H9 (cell line): ENCODE data around the gene GPR37L1. TPM values are rescaled to one million over a fixed set of nuclear protein-coding genes. Genes with fewer than 3 reads are reported as not detected.
A peak's percentile ranks its signal among the peaks of the same experiment; 100 is the strongest.

Source experiments
- DNase-seq: peaks from one replicate; pipeline ENCODE4 v3.0.0-alpha.2; 2017
- H2AFZ ChIP-seq: one replicate; pipeline ENCODE4 v1.6.1; 2013; ENCODE audit warnings: mild to moderate bottlenecking, low read length, control low read depth, moderate library complexity
- H2AK5ac ChIP-seq: 2 replicates; pipeline ENCODE4 v1.6.1; 2013; ENCODE audit warnings: low read length, control low read depth, mixed read lengths; ENCODE audit not compliant: insufficient read length
- H2BK120ac ChIP-seq: one replicate; pipeline ENCODE4 v1.6.1; 2013; ENCODE audit warnings: low read depth, mild to moderate bottlenecking, low read length, control low read depth, inconsistent platforms; ENCODE audit not compliant: poor library complexity, severe bottlenecking
- H2BK12ac ChIP-seq: 2 replicates; pipeline ENCODE4 v1.6.1; 2013; ENCODE audit warnings: low read length, control low read depth, mixed read lengths, low read depth; ENCODE audit not compliant: insufficient read length
- H2BK15ac ChIP-seq: 2 replicates; pipeline ENCODE4 v1.6.1; 2013; ENCODE audit warnings: low read depth, low read length, control low read depth
- H2BK20ac ChIP-seq: one replicate; pipeline ENCODE4 v1.6.1; 2013; ENCODE audit warnings: low read depth, mild to moderate bottlenecking, low read length, control low read depth, inconsistent platforms; ENCODE audit not compliant: poor library complexity, severe bottlenecking
- H2BK5ac ChIP-seq: 2 replicates; pipeline ENCODE4 v1.6.1; 2013; ENCODE audit warnings: low read length, control low read depth, mixed read lengths; ENCODE audit not compliant: insufficient read length
- H3K14ac ChIP-seq: 2 replicates; pipeline ENCODE4 v1.6.1; 2013; ENCODE audit warnings: low read length, control low read depth; ENCODE audit not compliant: insufficient read depth
- H3K18ac ChIP-seq: 2 replicates; pipeline ENCODE4 v1.6.1; 2013; ENCODE audit warnings: low read depth, mild to moderate bottlenecking, mixed read lengths, low read length, control low read depth; ENCODE audit not compliant: insufficient read length
- H3K23ac ChIP-seq: 2 replicates; pipeline ENCODE4 v1.6.1; 2013; ENCODE audit warnings: low read length, control low read depth, mixed read lengths, low read depth; ENCODE audit not compliant: insufficient read length
- H3K23me2 ChIP-seq: 2 replicates; pipeline ENCODE4 v1.6.1; 2013; ENCODE audit warnings: low read depth, mild to moderate bottlenecking, mixed read lengths, low read length, control low read depth; ENCODE audit not compliant: insufficient read length, poor library complexity, severe bottlenecking
- H3K27ac ChIP-seq: 2 replicates; pipeline ENCODE4 v1.5.1; 2013; ENCODE audit warnings: low read length, control low read depth, mixed read lengths, low read depth; ENCODE audit not compliant: insufficient read length
- H3K27me3 ChIP-seq: 2 replicates; pipeline ENCODE4 v1.6.1; 2013; ENCODE audit warnings: low read length, control low read depth, inconsistent platforms; ENCODE audit not compliant: insufficient read depth
- H3K4ac ChIP-seq: 2 replicates; pipeline ENCODE4 v1.6.1; 2013; ENCODE audit warnings: low read depth, mild to moderate bottlenecking, control low read depth, inconsistent platforms, low read length, moderate library complexity
- H3K4me1 ChIP-seq: 2 replicates; pipeline ENCODE4 v1.6.1; 2013; ENCODE audit warnings: low read length, control low read depth, inconsistent platforms; ENCODE audit not compliant: insufficient read depth
- H3K4me2 ChIP-seq: 2 replicates; pipeline ENCODE4 v1.6.1; 2013; ENCODE audit warnings: low read length, control low read depth, mixed read lengths; ENCODE audit not compliant: insufficient read length, insufficient read depth
- H3K56ac ChIP-seq: 2 replicates; pipeline ENCODE4 v1.6.1; 2013; ENCODE audit warnings: low read depth, mild to moderate bottlenecking, mixed read lengths, low read length, control low read depth; ENCODE audit not compliant: insufficient read length
- H3K79me1 ChIP-seq: 2 replicates; pipeline ENCODE4 v1.6.1; 2013; ENCODE audit warnings: low read depth, mild to moderate bottlenecking, moderate library complexity, low read length, control low read depth, inconsistent platforms; ENCODE audit not compliant: insufficient read depth, poor library complexity, severe bottlenecking
- H3K79me2 ChIP-seq: 2 replicates; pipeline ENCODE4 v1.6.1; 2013; ENCODE audit warnings: low read length, control low read depth, inconsistent platforms; ENCODE audit not compliant: insufficient read depth
- H3K9ac ChIP-seq: 2 replicates; pipeline ENCODE4 v1.6.1; 2013; ENCODE audit warnings: low read length, control low read depth, mixed read lengths; ENCODE audit not compliant: insufficient read length; ENCODE audit errors: extremely low read depth
- H3K9me3 ChIP-seq: one replicate; pipeline ENCODE4 v1.6.1; 2013; ENCODE audit warnings: low read depth, low read length, inconsistent platforms; ENCODE audit not compliant: control insufficient read depth
- H3T11ph ChIP-seq: one replicate; pipeline ENCODE4 v1.6.1; 2013; ENCODE audit warnings: mild to moderate bottlenecking, low read length, control low read depth, inconsistent platforms
- H4K20me1 ChIP-seq: one replicate; pipeline ENCODE4 v1.6.1; 2013; ENCODE audit not compliant: control insufficient read depth, insufficient read length, insufficient read depth
- H4K5ac ChIP-seq: 2 replicates; pipeline ENCODE4 v1.6.1; 2013; ENCODE audit warnings: low read depth, mild to moderate bottlenecking, mixed read lengths, low read length, control low read depth; ENCODE audit not compliant: insufficient read length
- H4K8ac ChIP-seq: replicated peaks from 2 replicates; pipeline ENCODE4 v1.6.1; 2013; ENCODE audit warnings: low read length, control low read depth, mixed read lengths, low read depth; ENCODE audit not compliant: insufficient read length
- H4K91ac ChIP-seq: 2 replicates; pipeline ENCODE4 v1.6.1; 2013; ENCODE audit warnings: low read depth, mild to moderate bottlenecking, moderate library complexity, mixed read lengths, low read length, control low read depth; ENCODE audit not compliant: insufficient read length
- H3K27ac Mint-ChIP-seq, 3 experiments: 2 replicates in 2 of 3; 3 replicates in 1 of 3; pipeline ENCODE4 v1.8.0; 2020 to 2021; ENCODE audit warnings: mixed read lengths in 3 of 3, mild to moderate bottlenecking in 1 of 3, moderate library complexity in 1 of 3
- H3K27me3 Mint-ChIP-seq: 2 replicates; pipeline ENCODE4 v1.8.0; 2021; ENCODE audit warnings: low read depth, mild to moderate bottlenecking, moderate library complexity, mixed read lengths
- H3K36me3 Mint-ChIP-seq, 3 experiments: 2 replicates in 2 of 3; 3 replicates in 1 of 3; pipeline ENCODE4 v1.8.0; 2020 to 2021; ENCODE audit warnings: low read depth in 3 of 3, mixed read lengths in 3 of 3; ENCODE audit not compliant: insufficient read depth in 1 of 3
- H3K4me1 Mint-ChIP-seq, 2 experiments: 2 replicates each; pipeline ENCODE4 v1.8.0; 2020; ENCODE audit warnings: mixed read lengths in 2 of 2
- H3K4me3 Mint-ChIP-seq, 2 experiments: 2 replicates in 1 of 2; 3 replicates in 1 of 2; pipeline ENCODE4 v1.8.0; 2020 to 2021; ENCODE audit warnings: mild to moderate bottlenecking in 2 of 2, mixed read lengths in 2 of 2, moderate library complexity in 1 of 2
- H3K9me3 Mint-ChIP-seq, 2 experiments: 2 replicates in 1 of 2; 3 replicates in 1 of 2; pipeline ENCODE4 v1.8.0; 2020; ENCODE audit warnings: mild to moderate bottlenecking in 2 of 2, mixed read lengths in 2 of 2, moderate library complexity in 1 of 2
- WGBS: extraction: QIAGEN DNeasy Blood & Tissue Kit; methylation state at CpG from one replicate; pipeline ENCODE4 v1.1.7; 2013; ENCODE audit warnings: missing lambda C conversion rate, low lambda C conversion rate, mixed read lengths; ENCODE audit not compliant: insufficient read length; ENCODE audit errors: extremely low coverage; 5-methylcytosine and 5-hydroxymethylcytosine counted together
- total RNA-seq: library from RNA; stranded (reverse); gene quantifications from 2 replicates; pipeline ENCODE4 v1.2.1, GENCODE V29; 2021
- TF ChIP-seq, protein P1 (sequence below): fragments of 200-600 bp; sonication (generic); conservative IDR thresholded peaks from 3 replicates; pipeline ENCODE4 v1.8.0; 2021; ENCODE audit warnings: antibody characterized with exemption, mild to moderate bottlenecking

The GPR37L1 gene
- total RNA-seq, 1 experiment from 2014 or later, result 0.11 TPM

- no peak overlapping the region for H2BK5ac ChIP-seq
- no peaks in the 10 kb centered on the region for H3K79me2 ChIP-seq
- Mint-ChIP-seq H3K27ac (peak overlapping the region in 2 of 3 experiments; percentile 24 to 70; a peak in 2 of 7 replicates), H3K4me3 (no peak overlapping the region; a peak in 1 of 5 replicates), H3K27me3 (peaks cover 5% of the 10 kb centered on the region), H3K4me1 (peaks cover 13 to 14% of the 10 kb centered on the region in 2 experiments), H3K9me3 (no peaks in the 10 kb centered on the region), H3K36me3 (no peaks in the 10 kb centered on the region)
- H3K9me3 ChIP-seq, result no peaks in the 10 kb centered on the region
- H3K56ac ChIP-seq, result no peak overlapping the region
- no peak overlapping the region for H4K8ac ChIP-seq
- H3K23me2 ChIP-seq, result no peaks in the 10 kb centered on the region
- no peak overlapping the region for H2AK5ac ChIP-seq
- no peak overlapping the region for H2BK120ac ChIP-seq
- H4K91ac ChIP-seq, result no peak overlapping the region
- H3K27ac ChIP-seq, result no peak overlapping the region
- no peaks in the 10 kb centered on the region for H4K20me1 ChIP-seq
- no peak overlapping the region for H4K5ac ChIP-seq
- no peak overlapping the region for H3K9ac ChIP-seq
- H3T11ph ChIP-seq, result no peak overlapping the region
- H2BK20ac ChIP-seq, result no peak overlapping the region
- no peak overlapping the region for H2BK15ac ChIP-seq
- no CpG with 5 or more reads among the region's 7 CpGs for WGBS
- DNase-seq, result no peak
- H3K14ac ChIP-seq, result no peak overlapping the region; the same call in 1 of the 2 replicates
- H3K27me3 ChIP-seq, result no peaks in the 10 kb centered on the region
- TF ChIP-seq, protein P1, sequence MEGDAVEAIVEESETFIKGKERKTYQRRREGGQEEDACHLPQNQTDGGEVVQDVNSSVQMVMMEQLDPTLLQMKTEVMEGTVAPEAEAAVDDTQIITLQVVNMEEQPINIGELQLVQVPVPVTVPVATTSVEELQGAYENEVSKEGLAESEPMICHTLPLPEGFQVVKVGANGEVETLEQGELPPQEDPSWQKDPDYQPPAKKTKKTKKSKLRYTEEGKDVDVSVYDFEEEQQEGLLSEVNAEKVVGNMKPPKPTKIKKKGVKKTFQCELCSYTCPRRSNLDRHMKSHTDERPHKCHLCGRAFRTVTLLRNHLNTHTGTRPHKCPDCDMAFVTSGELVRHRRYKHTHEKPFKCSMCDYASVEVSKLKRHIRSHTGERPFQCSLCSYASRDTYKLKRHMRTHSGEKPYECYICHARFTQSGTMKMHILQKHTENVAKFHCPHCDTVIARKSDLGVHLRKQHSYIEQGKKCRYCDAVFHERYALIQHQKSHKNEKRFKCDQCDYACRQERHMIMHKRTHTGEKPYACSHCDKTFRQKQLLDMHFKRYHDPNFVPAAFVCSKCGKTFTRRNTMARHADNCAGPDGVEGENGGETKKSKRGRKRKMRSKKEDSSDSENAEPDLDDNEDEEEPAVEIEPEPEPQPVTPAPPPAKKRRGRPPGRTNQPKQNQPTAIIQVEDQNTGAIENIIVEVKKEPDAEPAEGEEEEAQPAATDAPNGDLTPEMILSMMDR, result no peak
- H3K4ac ChIP-seq, result no peak overlapping the region
- no peak overlapping the region for H3K18ac ChIP-seq
- H3K4me2 ChIP-seq, result no peak overlapping the region
- no peak overlapping the region for H2AFZ ChIP-seq
- H2BK12ac ChIP-seq, result no peak overlapping the region
- H3K4me1 ChIP-seq, result 0 out of 2 replicates have a peak, but pooled peaks cover 2% of the 10 kb centered on the region
- H3K79me1 ChIP-seq, result no peaks in the 10 kb centered on the region
- H3K23ac ChIP-seq, result no peak overlapping the region
Observed at GRCh38 chr1:202121006-202121405, 1.7 kb upstream of the GPR37L1 start.
